MCF 10A (cell line): ENCODE results near the gene ELANE. TPM values are rescaled to one million over a fixed set of nuclear protein-coding genes. Genes with fewer than 3 reads are reported as not detected.
"Not testable (repeated sequence)": the region's sequence is repeated elsewhere in the genome, so short reads cannot be mapped to it uniquely, and the experiment has no call there.

Experiments
- BruUV-seq: library from RNA; stranded (reverse); fragments of 400-500 nt; replicated peaks from 2 replicates; lab custom pipeline; 2021; lab: Mats Ljungman, UMichigan
- CTCF ChIA-PET: fragments of 300-600 bp; sonication (Branson Sonifier 250); formaldehyde crosslinking; extraction: SDS; loops from one replicate; lab custom pipeline; 2021; ENCODE audit warnings: antibody characterized with exemption, inconsistent platforms; lab: Yijun Ruan, JAX
- POLR2A ChIA-PET: fragments of 300-600, 350-650 bp; sonication (Branson Sonifier 250); formaldehyde crosslinking; extraction: SDS; loops from one replicate; lab custom pipeline; 2020; ENCODE audit warnings: antibody characterized with exemption, inconsistent platforms; lab: Yijun Ruan, JAX
- DNase-seq: peaks from one replicate; pipeline ENCODE4 v3.0.0-alpha.2; 2018; ENCODE audit not compliant: unreplicated experiment
- H3K27ac Mint-ChIP-seq: one replicate; pipeline ENCODE4 v1.8.0; 2022; ENCODE audit warnings: mild to moderate bottlenecking, low read depth, mixed read lengths; ENCODE audit not compliant: unreplicated experiment
- H3K27me3 Mint-ChIP-seq: one replicate; pipeline ENCODE4 v1.8.0; 2022; ENCODE audit warnings: mixed read lengths; ENCODE audit not compliant: insufficient read depth, unreplicated experiment
- H3K36me3 Mint-ChIP-seq: one replicate; pipeline ENCODE4 v1.8.0; 2022; ENCODE audit warnings: mild to moderate bottlenecking, moderate library complexity, mixed read lengths; ENCODE audit not compliant: insufficient read depth, unreplicated experiment
- H3K4me1 Mint-ChIP-seq: one replicate; pipeline ENCODE4 v1.8.0; 2022; ENCODE audit warnings: mixed read lengths; ENCODE audit not compliant: insufficient read depth, unreplicated experiment
- H3K4me3 Mint-ChIP-seq: one replicate; pipeline ENCODE4 v1.8.0; 2022; ENCODE audit warnings: mild to moderate bottlenecking, moderate library complexity, mixed read lengths; ENCODE audit not compliant: unreplicated experiment
- H3K9me3 Mint-ChIP-seq: one replicate; pipeline ENCODE4 v1.8.0; 2022; ENCODE audit warnings: mixed read lengths; ENCODE audit not compliant: unreplicated experiment
- CTCF ChIP-seq: fragments of 200-600 bp; IDR thresholded peaks from one replicate; pipeline ENCODE4 v1.8.0; 2022; ENCODE audit warnings: antibody characterized with exemption, mild to moderate bottlenecking; ENCODE audit not compliant: unreplicated experiment
- intact Hi-C: fragments of 100-400 bp; cut with micrococcal nuclease; formaldehyde crosslinking; loops from 2 replicates; pipeline ENCODE4 v1.14.1; 2022
- total RNA-seq: library from RNA; stranded (reverse); gene quantifications from 2 replicates; pipeline ENCODE4 v1.2.3, GENCODE V29; 2022

Gene ELANE
- total RNA-seq, 1 experiment from 2014 or later = not detected

GRCh38 chr19:853014-853585 is 997 bp downstream of the ELANE start:
- CTCF ChIA-PET = no interaction called here
- BruUV-seq = no TSS peak
- no peak for TF ChIP-seq CTCF

GRCh38 chr19:853614-854220 is 1.6 kb downstream of the ELANE start:
- H3K9me3 Mint-ChIP-seq, POLR2A ChIA-PET, H3K27ac Mint-ChIP-seq, H3K36me3 Mint-ChIP-seq, H3K4me3 Mint-ChIP-seq, BruUV-seq, DNase-seq, H3K4me1 Mint-ChIP-seq, H3K27me3 Mint-ChIP-seq: not testable (repeated sequence)
- CTCF ChIA-PET = interaction anchor here (0.6 kb wide), 3 partner anchors 75 to 1758 kb away, joined by 3 to 5 read pairs (median 3); no protein-coding TSS in a partner anchor
- intact Hi-C loops = loop anchor here (10.0 kb wide), 1 partner anchor 131 kb away; the partner anchor contains the start of gene WDR18

More at GRCh38 chr19:853014-853585, 997 bp downstream of the ELANE start:
- H3K27me3 Mint-ChIP-seq = no peaks in the 10 kb centered on the region
- DNase-seq = no peak
- intact Hi-C loops = loop anchor here (10.0 kb wide), 1 partner anchor 132 kb away; the partner anchor contains the start of gene WDR18
- no peak overlapping the region for H3K27ac Mint-ChIP-seq
- H3K36me3 Mint-ChIP-seq = no peaks in the 10 kb centered on the region
- H3K4me3 Mint-ChIP-seq = no peak overlapping the region
- peaks cover 8% of the 10 kb centered on the region for H3K4me1 Mint-ChIP-seq
- POLR2A ChIA-PET = no interaction called here
- H3K9me3 Mint-ChIP-seq = no peaks in the 10 kb centered on the region

GRCh38 chr19:854549-854948 is 2.4 kb downstream of the ELANE start:
- ChIA-PET CTCF (interaction anchor here (0.6 to 0.7 kb wide), 5 partner anchors 64 to 1757 kb away, joined by 3 to 5 read pairs (median 3); no protein-coding TSS in a partner anchor), POLR2A (interaction anchor here (0.5 kb wide), 1 partner anchor 131 kb away, joined by 4 read pairs; no protein-coding TSS in a partner anchor)
- intact Hi-C loops = loop anchor here (10.0 kb wide), 1 partner anchor 130 kb away; the partner anchor contains the start of gene WDR18
- no peaks in the 10 kb centered on the region for H3K27me3 Mint-ChIP-seq
- H3K4me3 Mint-ChIP-seq = no peak overlapping the region
- DNase-seq = no peak
- H3K27ac Mint-ChIP-seq = no peak overlapping the region
- H3K36me3 Mint-ChIP-seq = no peaks in the 10 kb centered on the region
- BruUV-seq = no TSS peak
- peaks cover 8% of the 10 kb centered on the region for H3K4me1 Mint-ChIP-seq
- no peaks in the 10 kb centered on the region for H3K9me3 Mint-ChIP-seq
- TF ChIP-seq CTCF = no peak

- ChIA-PET CTCF (interaction anchor here (0.8 kb wide), 1 partner anchor 67 kb away, joined by 3 read pairs; no protein-coding TSS in a partner anchor), POLR2A (no interaction called here)
- Mint-ChIP-seq H3K4me3 (no peak overlapping the region), H3K36me3 (no peaks in the 10 kb centered on the region), H3K9me3 (no peaks in the 10 kb centered on the region), H3K4me1 (peaks cover 8% of the 10 kb centered on the region), H3K27ac (no peak overlapping the region), H3K27me3 (no peaks in the 10 kb centered on the region)
- DNase-seq = no peak
- intact Hi-C loops = loop anchor here (10.0 kb wide), 1 partner anchor 130 kb away; the partner anchor contains the start of gene WDR18
- no peak for TF ChIP-seq CTCF
- no TSS peak for BruUV-seq
These were observed 3.0 kb downstream of the ELANE start for GRCh38 chr19:855142-855541.
